Stomach smooth muscle (tissue), 2 donors: ENCODE data around the gene TMEFF2.
A peak's percentile ranks its signal among the peaks of the same experiment; 100 is the strongest.

Experiments used
- H3K27ac ChIP-seq: one replicate; pipeline ENCODE4 v1.7.0; 2013; ENCODE audit warnings: mild to moderate bottlenecking, low read length, inconsistent platforms
- H3K27me3 ChIP-seq, 2 donors: one replicate each; pipeline ENCODE4 v1.7.0; 2013; ENCODE audit warnings: low read length in 2 of 2; ENCODE audit not compliant: insufficient read depth in 2 of 2, control insufficient read depth in 1 of 2
- H3K36me3 ChIP-seq, 2 donors: one replicate each; pipeline ENCODE4 v1.7.0; 2013; ENCODE audit warnings: low read length in 2 of 2; ENCODE audit not compliant: control insufficient read depth in 2 of 2, insufficient read depth in 2 of 2
- H3K4me1 ChIP-seq: one replicate; pipeline ENCODE4 v1.7.0; 2013; ENCODE audit warnings: low read length; ENCODE audit not compliant: control insufficient read depth, insufficient read depth
- H3K4me3 ChIP-seq, 2 donors: one replicate each; pipeline ENCODE4 v1.7.0; 2013; ENCODE audit warnings: low read length in 2 of 2
- H3K9ac ChIP-seq, 2 donors: one replicate each; pipeline ENCODE4 v1.7.0; 2013; ENCODE audit warnings: low read length in 2 of 2, mild to moderate bottlenecking in 1 of 2
- H3K9me3 ChIP-seq, 2 donors: one replicate each; pipeline ENCODE4 v1.7.0; 2013; ENCODE audit warnings: low read length in 2 of 2; ENCODE audit not compliant: control insufficient read depth in 2 of 2
- donor health status: healthy.
- donor health status: Pancreatic carcinoma.

The TMEFF2 gene

DNA sequence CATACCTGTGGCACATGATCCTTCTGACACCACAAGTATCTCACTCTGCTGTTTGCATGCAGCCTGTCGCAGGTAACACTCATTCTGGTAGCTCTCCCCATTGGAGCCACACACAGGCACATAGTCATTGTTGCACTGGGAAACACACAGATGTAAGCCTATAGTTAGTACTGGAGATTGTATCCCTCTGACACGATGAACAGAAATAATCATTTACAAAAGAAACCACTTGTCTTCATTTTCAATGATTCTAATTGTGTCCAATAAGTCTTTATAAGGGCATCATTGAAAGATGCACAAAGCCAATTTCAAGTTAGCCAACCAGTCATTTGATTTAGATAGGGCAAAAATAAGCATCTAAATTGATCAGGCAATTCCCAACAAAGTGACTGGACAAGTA, 10.4 kb downstream of the TMEFF2 start:
- Histone ChIP-seq H3K9ac (no peak overlapping the region), H3K27ac (no peak overlapping the region)

GRCh38 chr2:192183296-192183695, 11.4 kb downstream of the TMEFF2 start:
- Histone ChIP-seq H3K4me1 (no peaks in the 10 kb centered on the region), H3K4me3 (no peak overlapping the region), H3K27ac (no peak overlapping the region), H3K36me3 (no peaks in the 10 kb centered on the region), H3K9me3 (no peaks in the 10 kb centered on the region), H3K9ac (no peak overlapping the region), H3K27me3 (no peaks in the 10 kb centered on the region)

More for the DNA sequence above, 10.4 kb downstream of the TMEFF2 start:
- Histone ChIP-seq H3K9me3 (no peaks in the 10 kb centered on the region), H3K27me3 (no peaks in the 10 kb centered on the region), H3K4me1 (no peaks in the 10 kb centered on the region), H3K36me3 (no peaks in the 10 kb centered on the region), H3K4me3 (no peak overlapping the region)

GRCh38 chr2:192166946-192167345, 27.8 kb downstream of the TMEFF2 start:
- H3K9me3 ChIP-seq: no peaks in the 10 kb centered on the region
- no peaks in the 10 kb centered on the region for H3K36me3 ChIP-seq
- no peaks in the 10 kb centered on the region for H3K4me1 ChIP-seq
- H3K27ac ChIP-seq: no peak overlapping the region
- no peak overlapping the region for H3K9ac ChIP-seq
- no peak overlapping the region for H3K4me3 ChIP-seq
- no peaks in the 10 kb centered on the region for H3K27me3 ChIP-seq

- Histone ChIP-seq H3K27me3 (no peaks in the 10 kb centered on the region), H3K27ac (no peak overlapping the region), H3K9me3 (no peaks in the 10 kb centered on the region), H3K4me3 (no peak overlapping the region), H3K4me1 (no peaks in the 10 kb centered on the region), H3K9ac (no peak overlapping the region), H3K36me3 (no peaks in the 10 kb centered on the region)
Observed at GRCh38 chr2:192165842-192166241, 28.9 kb downstream of the TMEFF2 start.

GRCh38 chr2:192162392-192163042, 32.2 kb downstream of the TMEFF2 start:
- H3K9me3 ChIP-seq: no peaks in the 10 kb centered on the region
- no peaks in the 10 kb centered on the region for H3K4me1 ChIP-seq
- no peaks in the 10 kb centered on the region for H3K27me3 ChIP-seq
- peak overlapping the region in 1 of 2 donors; percentile 51 for H3K4me3 ChIP-seq
- no peak overlapping the region for H3K27ac ChIP-seq
- no peak overlapping the region for H3K9ac ChIP-seq
- H3K36me3 ChIP-seq: no peaks in the 10 kb centered on the region

DNA sequence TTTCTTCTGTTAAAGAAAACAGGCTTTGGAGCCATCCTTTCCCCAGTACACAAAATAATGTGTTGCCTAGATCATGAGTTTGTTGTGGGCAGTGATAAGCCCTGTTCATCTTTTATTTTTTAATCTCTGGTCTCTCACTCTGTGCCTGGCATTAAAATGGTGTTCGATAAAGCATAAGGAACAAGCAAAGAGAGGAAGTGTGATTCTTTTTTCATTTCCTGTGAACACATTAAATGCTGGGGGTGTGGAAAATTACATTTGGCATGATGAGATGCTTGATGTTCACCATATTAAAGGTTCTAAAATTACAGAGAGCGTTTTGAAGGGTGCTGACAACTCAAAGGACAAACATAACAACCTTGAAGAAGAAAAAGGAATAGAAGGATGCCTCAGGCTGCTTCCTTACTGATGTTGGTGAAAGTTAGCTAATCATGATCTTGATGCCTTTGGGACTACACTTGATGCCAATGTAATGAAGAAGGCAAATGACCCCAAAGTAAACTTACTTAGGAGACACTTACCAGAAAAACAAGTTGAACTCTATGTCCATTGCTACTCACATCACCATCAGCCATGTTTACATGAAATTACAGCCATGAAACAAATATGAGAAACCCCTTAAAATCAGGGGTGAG, 33.0 kb downstream of the TMEFF2 start:
- Histone ChIP-seq H3K4me3 (no peak overlapping the region), H3K9ac (no peak overlapping the region)

GRCh38 chr2:192159736-192160135, 35.0 kb downstream of the TMEFF2 start:
- H3K36me3 ChIP-seq: no peaks in the 10 kb centered on the region
- no peak overlapping the region for H3K9ac ChIP-seq
- no peaks in the 10 kb centered on the region for H3K4me1 ChIP-seq
- no peaks in the 10 kb centered on the region for H3K9me3 ChIP-seq
- H3K27ac ChIP-seq: no peak overlapping the region
- no peak overlapping the region for H3K4me3 ChIP-seq
- H3K27me3 ChIP-seq: no peaks in the 10 kb centered on the region

More for the DNA sequence above, 33.0 kb downstream of the TMEFF2 start:
- Histone ChIP-seq H3K27me3 (no peaks in the 10 kb centered on the region), H3K4me1 (no peaks in the 10 kb centered on the region), H3K9me3 (no peaks in the 10 kb centered on the region), H3K36me3 (no peaks in the 10 kb centered on the region), H3K27ac (no peak overlapping the region)

GRCh38 chr2:192159208-192159607, 35.5 kb downstream of the TMEFF2 start:
- Histone ChIP-seq H3K36me3 (no peaks in the 10 kb centered on the region), H3K27me3 (no peaks in the 10 kb centered on the region), H3K27ac (no peak overlapping the region), H3K4me3 (no peak overlapping the region), H3K9me3 (no peaks in the 10 kb centered on the region), H3K4me1 (no peaks in the 10 kb centered on the region), H3K9ac (no peak overlapping the region)

GRCh38 chr2:192157776-192158175, 37.0 kb downstream of the TMEFF2 start:
- Histone ChIP-seq H3K4me1 (no peaks in the 10 kb centered on the region), H3K27ac (no peak overlapping the region), H3K9me3 (no peaks in the 10 kb centered on the region), H3K36me3 (no peaks in the 10 kb centered on the region), H3K9ac (no peak overlapping the region), H3K4me3 (no peak overlapping the region), H3K27me3 (no peaks in the 10 kb centered on the region)

DNA sequence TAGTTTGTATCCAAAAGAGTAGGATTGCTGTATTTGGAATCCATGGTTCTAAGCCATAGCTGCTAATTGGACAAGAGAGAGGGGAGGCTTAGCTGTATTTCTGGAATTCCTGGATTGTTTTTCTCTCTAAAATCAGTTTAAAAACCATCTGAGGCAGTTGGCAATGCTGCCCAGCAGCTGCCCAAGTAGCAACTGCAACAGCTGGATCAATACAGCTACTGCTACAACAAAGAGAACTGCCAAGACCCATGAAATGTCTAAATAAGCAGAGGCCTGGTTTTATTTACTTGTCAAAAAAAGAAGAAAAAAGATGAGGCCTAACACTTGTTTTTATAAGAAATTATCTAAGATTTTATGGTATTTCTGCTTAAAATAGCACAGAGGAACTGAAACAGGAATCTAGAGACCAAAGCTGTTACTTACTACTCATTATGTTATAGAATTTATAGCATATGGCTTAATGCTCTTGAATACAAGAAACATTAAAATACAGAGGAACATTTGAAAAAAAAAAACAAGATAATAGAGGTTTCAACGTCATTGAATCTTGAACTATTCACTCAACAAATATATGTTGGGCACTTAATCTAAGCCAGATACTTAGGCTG, 39.1 kb downstream of the TMEFF2 start:
- Histone ChIP-seq H3K27me3 (no peaks in the 10 kb centered on the region), H3K9ac (no peak overlapping the region), H3K4me1 (no peaks in the 10 kb centered on the region), H3K36me3 (no peaks in the 10 kb centered on the region), H3K27ac (no peak overlapping the region), H3K4me3 (no peak overlapping the region), H3K9me3 (no peaks in the 10 kb centered on the region)

GRCh38 chr2:192153561-192153960, 41.2 kb downstream of the TMEFF2 start:
- H3K27ac ChIP-seq: no peak overlapping the region

More at GRCh38 chr2:192153561-192153960, 41.2 kb downstream of the TMEFF2 start:
- Histone ChIP-seq H3K4me1 (no peaks in the 10 kb centered on the region), H3K9ac (no peak overlapping the region), H3K36me3 (no peaks in the 10 kb centered on the region), H3K4me3 (no peak overlapping the region), H3K27me3 (no peaks in the 10 kb centered on the region), H3K9me3 (no peaks in the 10 kb centered on the region)
